Panc1 (cell line): ENCODE results near the gene FAM174C.

Experiments
- POLR2AphosphoS5 ChIP-seq: IDR thresholded peaks from 2 replicates; pipeline ENCODE4 v1.6.1; 2012; ENCODE audit warnings: mild to moderate bottlenecking, low read depth, low read length, moderate library complexity
- REST ChIP-seq, 2 experiments: IDR thresholded peaks; 2 replicates each; pipeline ENCODE4 v1.6.1; 2011 to 2012; ENCODE audit warnings: low read depth in 2 of 2, control low read depth in 1 of 2, low read length in 1 of 2, mild to moderate bottlenecking in 1 of 2, moderate library complexity in 1 of 2; ENCODE audit not compliant: insufficient read depth in 1 of 2
- SIN3A ChIP-seq: IDR thresholded peaks from 2 replicates; pipeline ENCODE4 v1.6.1; 2012; ENCODE audit warnings: low read depth, mild to moderate bottlenecking, low read length, moderate library complexity, borderline replicate concordance; ENCODE audit not compliant: insufficient read depth
- TCF7L2 ChIP-seq: IDR thresholded peaks from 2 replicates; pipeline ENCODE4 v1.6.1; 2011; ENCODE audit warnings: mild to moderate bottlenecking, low read depth, low read length, inconsistent platforms
- TF ChIP-seq, protein P1 (sequence below): fragments of 450-650 bp; IDR thresholded peaks from 2 replicates; pipeline ENCODE4 v1.5.1; 2017; ENCODE audit warnings: mild to moderate bottlenecking

DNA sequence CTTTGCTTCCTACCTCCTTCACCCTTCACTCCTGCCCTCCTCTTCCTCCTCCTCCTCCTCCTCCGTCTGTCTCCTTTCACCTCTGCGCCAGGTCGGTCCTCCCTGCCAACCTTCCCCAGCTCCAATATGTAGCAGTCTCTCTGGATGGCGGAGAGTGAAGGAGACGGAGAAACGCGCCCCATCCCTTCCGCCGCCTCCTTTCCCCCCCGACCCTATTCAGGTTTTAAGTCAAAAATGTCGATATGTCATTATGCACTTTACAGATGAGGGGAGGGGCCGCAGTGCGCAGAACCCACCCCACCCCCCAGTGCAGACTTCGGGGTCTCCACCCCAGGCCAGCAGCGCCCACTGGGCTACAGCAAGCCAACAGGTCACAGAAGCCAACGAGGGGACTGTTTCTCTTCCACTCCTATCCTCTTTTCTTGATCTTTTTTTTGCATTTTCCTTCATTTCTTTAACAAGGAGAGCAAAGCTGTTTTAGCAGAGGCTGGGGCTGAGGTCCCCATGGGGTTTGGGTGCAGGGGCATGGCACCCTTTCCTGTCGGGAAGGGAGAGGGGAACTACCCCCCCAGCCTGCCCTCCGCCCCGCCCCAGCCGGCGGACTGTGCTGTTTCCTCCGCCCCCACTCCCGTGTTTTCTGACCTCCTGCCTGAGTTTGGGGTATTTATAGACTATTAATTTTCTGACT lies 17.7 kb upstream of the FAM174C start:
- TF ChIP-seq SIN3A: no peak
- TF ChIP-seq, protein P1, sequence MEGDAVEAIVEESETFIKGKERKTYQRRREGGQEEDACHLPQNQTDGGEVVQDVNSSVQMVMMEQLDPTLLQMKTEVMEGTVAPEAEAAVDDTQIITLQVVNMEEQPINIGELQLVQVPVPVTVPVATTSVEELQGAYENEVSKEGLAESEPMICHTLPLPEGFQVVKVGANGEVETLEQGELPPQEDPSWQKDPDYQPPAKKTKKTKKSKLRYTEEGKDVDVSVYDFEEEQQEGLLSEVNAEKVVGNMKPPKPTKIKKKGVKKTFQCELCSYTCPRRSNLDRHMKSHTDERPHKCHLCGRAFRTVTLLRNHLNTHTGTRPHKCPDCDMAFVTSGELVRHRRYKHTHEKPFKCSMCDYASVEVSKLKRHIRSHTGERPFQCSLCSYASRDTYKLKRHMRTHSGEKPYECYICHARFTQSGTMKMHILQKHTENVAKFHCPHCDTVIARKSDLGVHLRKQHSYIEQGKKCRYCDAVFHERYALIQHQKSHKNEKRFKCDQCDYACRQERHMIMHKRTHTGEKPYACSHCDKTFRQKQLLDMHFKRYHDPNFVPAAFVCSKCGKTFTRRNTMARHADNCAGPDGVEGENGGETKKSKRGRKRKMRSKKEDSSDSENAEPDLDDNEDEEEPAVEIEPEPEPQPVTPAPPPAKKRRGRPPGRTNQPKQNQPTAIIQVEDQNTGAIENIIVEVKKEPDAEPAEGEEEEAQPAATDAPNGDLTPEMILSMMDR: no peak
- TF ChIP-seq TCF7L2: no peak
- TF ChIP-seq POLR2AphosphoS5: no peak
- TF ChIP-seq REST (IDR thresholded peaks at IDR 0.05; ENCODE audit: insufficient read depth in 1 of 2, low read depth in 2 of 2, low read length in 1 of 2): no peak
